PFSK-1 (cell line): ENCODE data around the gene GHRH.

Experiments used
- FOXP2 ChIP-seq: optimal IDR thresholded peaks from 2 replicates; pipeline ENCODE3; 2011; ENCODE audit warnings: borderline replicate concordance, control low read depth, inconsistent platforms; ENCODE audit not compliant: insufficient read depth; ENCODE audit errors: extremely low read length, extremely low read depth
- POLR2AphosphoS5 ChIP-seq: IDR thresholded peaks from 2 replicates; pipeline ENCODE4 v1.6.1; 2012; ENCODE audit warnings: low read depth, mild to moderate bottlenecking, control low read depth, low read length, moderate library complexity
- REST ChIP-seq, 2 experiments: IDR thresholded peaks; 2 replicates each; pipeline versions ENCODE4 v1.6.1 to v1.8.0; 2011 to 2012; ENCODE audit warnings: low read depth in 2 of 2, low read length in 2 of 2, control low read depth in 1 of 2, inconsistent platforms in 1 of 2, mild to moderate bottlenecking in 1 of 2, moderate library complexity in 1 of 2; ENCODE audit not compliant: insufficient read depth in 1 of 2
- SIN3A ChIP-seq: IDR thresholded peaks from 2 replicates; pipeline ENCODE4 v1.6.1; 2012; ENCODE audit warnings: mild to moderate bottlenecking, low read length, moderate library complexity, borderline replicate concordance; ENCODE audit not compliant: insufficient read depth
- TAF1 ChIP-seq: IDR thresholded peaks from 2 replicates; pipeline ENCODE4 v1.6.1; 2012; ENCODE audit warnings: low read length, control low read depth, borderline replicate concordance; ENCODE audit not compliant: insufficient read depth

Gene GHRH

GRCh38 chr20:37238426-37238825, 23.2 kb downstream of the GHRH start:
- no peak for TF ChIP-seq TAF1
- TF ChIP-seq POLR2AphosphoS5: no peak
- TF ChIP-seq SIN3A: no peak
- TF ChIP-seq REST (IDR thresholded peaks at IDR 0.05; ENCODE audit: insufficient read depth in 1 of 2, low read depth in 2 of 2, low read length in 2 of 2): no peak
- TF ChIP-seq FOXP2: no peak

- TF ChIP-seq TAF1 (no peak), REST (IDR thresholded peaks at IDR 0.05; ENCODE audit: insufficient read depth in 1 of 2, low read depth in 2 of 2, low read length in 2 of 2) (no peak), POLR2AphosphoS5 (no peak), SIN3A (no peak), FOXP2 (no peak)
Measured at GRCh38 chr20:37237656-37238055, 24.0 kb downstream of the GHRH start.

- no peak for TF ChIP-seq SIN3A
- no peak for TF ChIP-seq REST (IDR thresholded peaks at IDR 0.05; ENCODE audit: insufficient read depth in 1 of 2, low read depth in 2 of 2, low read length in 2 of 2)
- TF ChIP-seq POLR2AphosphoS5: no peak
- TF ChIP-seq FOXP2: no peak
- no peak for TF ChIP-seq TAF1
Measured at GRCh38 chr20:37236462-37236861, 25.2 kb downstream of the GHRH start.

- TF ChIP-seq POLR2AphosphoS5: no peak
- TF ChIP-seq TAF1: no peak
- TF ChIP-seq SIN3A: no peak
- TF ChIP-seq REST (IDR thresholded peaks at IDR 0.05; ENCODE audit: insufficient read depth in 1 of 2, low read depth in 2 of 2, low read length in 2 of 2): no peak
- no peak for TF ChIP-seq FOXP2
Measured at GRCh38 chr20:37235065-37235464, 26.5 kb downstream of the GHRH start.

- no peak for TF ChIP-seq POLR2AphosphoS5
- TF ChIP-seq FOXP2: no peak
- TF ChIP-seq REST (IDR thresholded peaks at IDR 0.05; ENCODE audit: insufficient read depth in 1 of 2, low read depth in 2 of 2, low read length in 2 of 2): no peak
- no peak for TF ChIP-seq TAF1
- no peak for TF ChIP-seq SIN3A
Measured at GRCh38 chr20:37234254-37234581, 27.4 kb downstream of the GHRH start.
